NCI-H1105 treated with DMSO at 0.1 percent for 48 hours (cell line): Measurements from ENCODE around the gene GPATCH1.
"Not testable (repeated sequence)": the region's sequence is repeated elsewhere in the genome, so short reads cannot be mapped to it uniquely, and the experiment has no call there.

ENCODE experiments used
- DNase-seq: peaks from one replicate; lab custom pipeline; 2025; lab: John Stamatoyannopoulos, UW

Gene GPATCH1, protein sequence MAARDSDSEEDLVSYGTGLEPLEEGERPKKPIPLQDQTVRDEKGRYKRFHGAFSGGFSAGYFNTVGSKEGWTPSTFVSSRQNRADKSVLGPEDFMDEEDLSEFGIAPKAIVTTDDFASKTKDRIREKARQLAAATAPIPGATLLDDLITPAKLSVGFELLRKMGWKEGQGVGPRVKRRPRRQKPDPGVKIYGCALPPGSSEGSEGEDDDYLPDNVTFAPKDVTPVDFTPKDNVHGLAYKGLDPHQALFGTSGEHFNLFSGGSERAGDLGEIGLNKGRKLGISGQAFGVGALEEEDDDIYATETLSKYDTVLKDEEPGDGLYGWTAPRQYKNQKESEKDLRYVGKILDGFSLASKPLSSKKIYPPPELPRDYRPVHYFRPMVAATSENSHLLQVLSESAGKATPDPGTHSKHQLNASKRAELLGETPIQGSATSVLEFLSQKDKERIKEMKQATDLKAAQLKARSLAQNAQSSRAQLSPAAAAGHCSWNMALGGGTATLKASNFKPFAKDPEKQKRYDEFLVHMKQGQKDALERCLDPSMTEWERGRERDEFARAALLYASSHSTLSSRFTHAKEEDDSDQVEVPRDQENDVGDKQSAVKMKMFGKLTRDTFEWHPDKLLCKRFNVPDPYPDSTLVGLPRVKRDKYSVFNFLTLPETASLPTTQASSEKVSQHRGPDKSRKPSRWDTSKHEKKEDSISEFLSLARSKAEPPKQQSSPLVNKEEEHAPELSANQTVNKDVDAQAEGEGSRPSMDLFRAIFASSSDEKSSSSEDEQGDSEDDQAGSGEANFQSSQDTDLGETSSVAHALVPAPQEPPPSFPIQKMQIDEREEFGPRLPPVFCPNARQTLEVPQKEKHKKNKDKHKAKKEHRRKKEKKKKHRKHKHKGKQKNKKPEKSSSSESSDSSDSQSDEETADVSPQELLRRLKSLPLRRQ

DNA sequence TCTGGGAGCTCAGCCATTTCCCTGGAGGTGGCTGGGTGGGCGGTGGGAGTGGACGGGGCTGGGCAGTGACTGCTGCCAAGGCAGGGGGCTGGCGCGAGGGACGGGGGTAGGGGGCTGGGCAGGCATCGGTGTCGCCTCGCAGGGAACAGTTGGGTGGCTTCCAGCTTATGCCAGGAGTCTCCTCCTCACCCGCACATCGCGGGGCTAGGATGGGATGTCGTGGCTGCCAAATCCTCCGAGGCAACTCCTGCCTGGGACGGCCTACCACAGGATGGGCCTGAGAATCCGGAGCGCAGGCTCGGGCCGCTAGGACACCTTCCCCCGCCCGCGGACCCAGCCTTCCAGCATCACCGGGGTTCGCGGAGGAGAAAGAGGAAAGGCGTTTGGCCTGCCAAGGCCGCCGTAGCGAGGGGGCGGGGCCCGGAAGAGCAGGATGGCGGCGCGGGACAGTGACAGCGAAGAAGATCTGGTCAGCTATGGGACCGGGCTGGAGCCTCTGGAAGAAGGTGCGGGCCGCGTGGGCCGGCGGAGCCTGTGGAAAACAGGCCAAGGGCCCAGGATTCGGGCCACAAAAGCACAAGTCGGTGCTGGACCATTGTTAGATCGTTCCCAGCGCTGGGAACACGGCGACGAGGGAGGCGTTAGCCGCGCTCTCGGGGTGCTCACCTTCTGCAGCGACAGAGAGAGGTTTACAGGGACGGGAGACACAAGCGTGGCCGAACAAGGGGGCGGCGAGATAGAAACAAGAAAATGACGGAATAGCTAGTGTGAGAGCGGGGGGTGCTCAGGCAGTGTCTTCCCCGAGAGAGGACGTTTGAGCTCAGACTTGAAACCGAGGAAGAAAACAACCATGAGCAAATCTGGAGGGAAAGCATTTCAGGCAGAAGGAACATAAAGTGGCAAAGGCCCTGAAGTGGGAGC lies at the start of gene GPATCH1:
Gene GPATCH1 (plus strand): TSS at position 421 of the 921 bp plus-strand sequence. CDS start 13 bp downstream, at position 434.
- DNase-seq: peak; percentile 84

DNA sequence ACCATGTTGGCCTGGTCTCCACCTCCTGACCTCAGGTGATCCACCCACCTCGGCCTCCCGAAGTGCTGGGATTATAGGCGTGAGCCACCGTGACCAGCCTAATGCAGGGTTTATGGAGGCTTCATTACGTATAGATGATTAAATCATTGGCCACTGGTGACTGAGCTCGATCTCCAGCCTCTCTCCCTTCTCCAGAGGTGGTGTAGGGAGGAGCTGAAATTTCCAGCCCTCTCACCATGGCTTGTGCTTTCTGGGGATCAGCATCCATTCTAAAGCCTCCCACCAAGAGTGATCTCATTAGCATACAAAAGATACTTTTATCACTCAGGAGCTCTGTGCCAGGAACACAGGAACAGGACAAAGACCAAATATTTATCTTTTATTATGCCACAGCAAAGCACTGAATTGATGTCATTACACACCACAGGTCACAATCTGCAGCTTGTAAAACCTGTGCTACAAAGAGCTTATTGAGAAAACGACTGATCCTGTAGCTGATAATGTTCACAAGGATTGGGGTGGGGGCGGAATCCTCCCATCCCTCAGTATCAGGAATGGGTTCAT lies 48.7 kb upstream of the GPATCH1 start:
- DNase-seq: no peak

DNA sequence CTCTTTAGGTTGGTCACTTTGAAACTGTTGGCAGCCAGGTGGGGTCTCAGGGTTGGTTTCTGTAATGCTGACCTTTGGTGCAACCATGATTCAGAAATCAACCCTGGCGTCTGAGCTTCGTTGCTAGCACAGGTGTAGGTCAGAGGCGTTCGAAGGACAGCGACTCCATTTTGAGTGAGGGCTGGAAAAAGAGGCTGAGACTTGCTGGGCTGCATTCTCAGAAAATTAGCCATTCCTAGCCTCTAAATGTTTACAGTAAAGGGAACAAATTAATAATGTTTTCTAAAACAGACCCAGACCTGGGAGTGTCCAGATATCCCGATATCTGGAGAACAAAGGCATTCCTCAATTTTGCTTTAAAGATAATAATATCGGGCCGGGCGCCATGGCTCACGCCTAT lies 45.5 kb upstream of the GPATCH1 start:
- DNase-seq: no peak

DNA sequence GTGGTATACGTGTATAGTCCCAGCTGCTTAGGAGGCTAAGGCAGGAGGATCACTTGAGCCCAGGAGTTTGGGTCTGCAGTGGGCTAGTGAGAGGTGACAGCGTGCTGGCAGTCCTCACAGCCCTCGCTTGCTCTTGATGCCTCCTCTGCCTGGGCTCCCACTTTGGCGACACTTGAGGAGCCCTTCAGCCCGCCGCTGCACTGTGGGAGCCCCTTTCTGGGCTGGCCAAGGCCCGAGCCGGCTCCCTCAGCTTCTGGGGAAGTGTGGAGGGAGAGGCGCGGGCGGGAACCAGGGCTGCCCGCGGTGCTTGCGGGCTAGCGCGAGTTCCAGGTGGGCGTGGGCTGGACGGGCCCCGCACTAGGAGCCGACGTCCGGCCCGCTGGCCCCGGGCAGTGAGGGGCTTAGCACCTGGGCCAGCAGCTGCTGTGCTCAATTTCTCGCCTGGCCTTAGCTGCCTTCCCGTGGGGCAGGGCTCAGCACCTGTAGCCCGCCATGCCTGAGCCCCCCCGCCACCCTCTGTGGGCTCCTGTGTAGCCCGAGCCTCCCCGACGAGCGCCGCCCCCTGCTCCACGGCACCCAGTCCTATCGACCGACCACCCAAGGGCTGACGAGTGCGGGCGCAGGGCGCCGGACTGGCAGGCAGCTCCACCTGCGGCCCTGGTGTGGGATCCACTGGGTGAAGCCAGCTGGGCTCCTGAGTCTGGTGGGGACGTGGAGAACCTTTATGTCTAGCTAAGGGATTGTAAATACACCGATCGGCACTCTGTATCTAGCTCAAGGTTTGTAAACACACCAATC lies 44.4 kb upstream of the GPATCH1 start:
- not testable (repeated sequence) for DNase-seq

DNA sequence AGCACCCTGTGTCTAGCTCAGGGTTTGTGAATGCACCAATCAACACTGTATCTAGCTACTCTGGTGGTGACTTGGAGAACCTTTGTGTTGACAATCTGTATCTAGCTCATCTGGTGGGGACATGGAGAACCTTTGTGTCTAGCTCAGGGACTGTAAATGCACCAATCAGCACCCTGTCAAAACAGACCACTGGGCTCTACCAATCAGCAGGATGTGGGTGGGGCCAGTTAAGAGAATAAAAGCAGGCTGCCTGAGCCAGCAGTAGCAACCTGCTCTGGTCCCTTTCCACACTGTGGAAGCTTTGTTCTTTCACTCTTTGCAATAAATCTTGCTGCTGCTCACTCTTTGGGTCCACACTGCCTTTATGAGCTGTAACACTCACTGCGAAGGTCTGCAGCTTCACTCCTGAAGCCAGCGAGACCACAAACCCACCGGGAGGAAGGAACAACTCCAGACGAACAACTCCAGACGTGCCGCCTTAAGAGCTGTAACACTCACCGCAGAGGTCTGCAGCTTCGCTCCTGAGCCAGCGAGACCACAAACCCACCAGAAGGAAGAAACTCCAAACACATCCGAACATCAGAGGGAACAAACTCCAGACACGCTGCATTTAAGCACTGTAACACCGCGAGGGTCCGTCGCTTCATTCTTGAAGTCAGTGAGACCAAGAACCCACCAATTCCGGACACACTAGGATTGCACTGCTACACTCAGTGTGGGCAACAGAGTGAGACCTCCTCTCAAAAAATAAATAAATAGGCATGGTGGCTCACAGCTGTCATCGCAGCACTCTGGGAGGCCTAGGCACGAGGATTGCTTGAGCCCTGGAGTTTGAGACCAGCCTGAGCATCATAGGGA lies 43.6 kb upstream of the GPATCH1 start:
- not testable (repeated sequence) for DNase-seq

DNA sequence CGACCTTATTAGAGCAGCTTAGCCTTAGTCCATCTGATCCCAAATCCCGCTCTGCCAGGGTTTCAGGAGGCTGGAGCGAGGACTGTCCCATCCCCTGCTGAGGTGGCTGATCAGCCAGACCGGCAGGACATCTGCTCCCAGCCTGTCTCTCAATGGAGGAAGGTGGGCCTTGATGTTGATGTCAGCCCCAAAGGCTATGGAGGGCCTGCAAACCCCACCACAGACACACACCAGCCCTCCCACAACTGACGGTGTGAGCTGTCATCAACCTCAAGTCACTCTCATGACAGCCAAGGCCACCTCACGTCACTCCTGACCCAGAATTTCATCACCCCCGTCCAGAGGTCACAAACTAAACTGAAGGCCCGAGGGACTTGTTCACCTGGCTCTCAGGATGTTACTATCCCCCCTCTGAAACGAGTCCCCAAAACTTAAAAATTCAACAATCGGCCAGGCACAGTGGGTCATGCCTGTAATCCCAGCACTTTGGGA lies 41.8 kb upstream of the GPATCH1 start:
- no peak for DNase-seq

DNA sequence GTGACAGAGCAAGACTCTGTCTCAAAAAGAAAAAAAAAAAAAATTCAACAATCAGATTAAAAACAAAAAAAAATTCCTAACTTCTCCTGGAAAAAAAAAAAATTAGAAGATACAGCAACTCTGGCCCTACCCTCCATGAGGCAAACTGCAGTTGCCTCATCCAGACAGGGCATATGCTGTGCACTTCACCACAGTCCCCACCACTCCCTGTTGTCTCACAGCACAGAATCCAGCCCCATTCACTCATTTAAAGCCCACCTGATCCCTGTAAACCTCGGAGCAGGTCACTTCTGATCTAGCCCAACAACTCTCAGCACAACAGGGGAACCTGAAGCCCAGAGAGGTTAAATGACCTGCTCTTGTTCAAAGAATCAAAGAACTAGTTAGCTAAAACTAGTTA lies 41.2 kb upstream of the GPATCH1 start:
- DNase-seq: no peak

DNA sequence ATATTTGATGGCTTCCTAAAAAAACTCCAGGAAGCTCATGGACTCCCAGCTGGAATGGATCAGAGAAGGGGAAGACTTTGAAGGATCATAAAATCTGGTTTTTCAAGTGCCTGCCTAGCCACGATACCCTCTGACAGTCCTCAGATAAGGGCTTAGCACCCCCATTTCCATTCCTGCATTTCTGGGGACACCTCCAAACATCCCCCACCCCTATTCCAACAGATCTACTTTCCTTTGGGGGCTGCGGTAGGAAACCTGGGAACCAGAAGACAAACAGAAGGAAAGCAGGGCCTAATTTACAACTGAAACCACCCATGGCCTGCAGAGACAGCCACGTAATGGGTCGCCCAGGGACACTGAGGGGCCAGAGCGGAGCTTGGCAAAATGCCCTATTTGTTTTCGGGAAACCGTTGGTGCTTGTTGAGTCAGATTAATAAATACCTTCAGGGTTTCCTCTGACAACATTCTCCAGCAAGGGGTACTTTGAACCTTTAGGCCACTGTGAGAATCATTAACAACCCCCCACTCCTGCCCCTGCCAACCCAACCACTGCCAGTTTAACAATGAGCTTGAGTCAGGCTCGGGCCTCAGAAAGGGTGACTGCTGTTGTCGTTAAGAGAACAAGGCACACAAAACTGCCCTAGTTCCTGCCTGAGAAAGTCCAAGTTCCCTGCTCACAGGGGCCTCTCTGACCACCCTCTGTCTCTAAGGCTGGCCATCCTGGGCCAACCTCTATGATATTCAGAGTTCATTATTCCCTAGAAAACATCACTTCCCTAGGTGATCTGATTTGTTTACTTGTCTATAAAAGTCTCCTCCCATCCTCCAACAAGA lies 39.8 kb upstream of the GPATCH1 start:
- DNase-seq: no peak

DNA sequence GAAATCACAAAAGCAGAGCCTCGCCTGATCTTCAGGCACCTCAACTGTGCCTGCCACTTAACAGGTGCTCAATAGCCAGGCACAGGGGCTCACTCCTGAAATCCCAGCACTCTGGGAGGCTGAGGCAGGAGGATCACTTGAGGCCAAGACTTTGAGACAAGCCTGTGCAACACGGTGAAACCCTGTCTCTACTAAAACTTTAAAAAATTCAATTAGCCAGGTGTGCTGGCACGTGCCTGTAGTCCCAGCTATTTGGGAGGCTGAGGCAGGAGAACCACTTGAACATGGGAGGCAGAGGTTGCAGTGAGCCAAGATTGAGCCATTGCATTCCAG lies 39.2 kb upstream of the GPATCH1 start:
- DNase-seq: not testable (repeated sequence)

DNA sequence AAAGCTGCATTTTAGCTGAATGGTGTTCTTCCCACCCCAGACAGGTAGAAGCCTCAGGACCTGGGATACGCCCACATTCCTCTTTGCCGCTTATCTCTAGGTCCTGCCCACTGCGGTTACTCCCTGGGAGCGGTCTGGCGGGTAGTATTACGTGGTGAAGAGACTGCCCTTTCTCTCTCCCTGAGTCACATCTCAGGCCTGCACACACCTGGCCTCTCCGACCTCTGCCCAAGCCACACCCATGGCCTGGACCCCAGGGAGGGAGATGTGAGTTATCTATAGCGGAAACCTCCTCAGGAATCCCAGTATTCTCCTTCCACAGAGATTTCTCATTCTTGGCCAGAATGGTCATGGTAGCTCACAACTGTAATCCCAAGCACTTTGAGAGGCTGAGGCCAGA lies 33.6 kb upstream of the GPATCH1 start:
- DNase-seq: no peak

DNA sequence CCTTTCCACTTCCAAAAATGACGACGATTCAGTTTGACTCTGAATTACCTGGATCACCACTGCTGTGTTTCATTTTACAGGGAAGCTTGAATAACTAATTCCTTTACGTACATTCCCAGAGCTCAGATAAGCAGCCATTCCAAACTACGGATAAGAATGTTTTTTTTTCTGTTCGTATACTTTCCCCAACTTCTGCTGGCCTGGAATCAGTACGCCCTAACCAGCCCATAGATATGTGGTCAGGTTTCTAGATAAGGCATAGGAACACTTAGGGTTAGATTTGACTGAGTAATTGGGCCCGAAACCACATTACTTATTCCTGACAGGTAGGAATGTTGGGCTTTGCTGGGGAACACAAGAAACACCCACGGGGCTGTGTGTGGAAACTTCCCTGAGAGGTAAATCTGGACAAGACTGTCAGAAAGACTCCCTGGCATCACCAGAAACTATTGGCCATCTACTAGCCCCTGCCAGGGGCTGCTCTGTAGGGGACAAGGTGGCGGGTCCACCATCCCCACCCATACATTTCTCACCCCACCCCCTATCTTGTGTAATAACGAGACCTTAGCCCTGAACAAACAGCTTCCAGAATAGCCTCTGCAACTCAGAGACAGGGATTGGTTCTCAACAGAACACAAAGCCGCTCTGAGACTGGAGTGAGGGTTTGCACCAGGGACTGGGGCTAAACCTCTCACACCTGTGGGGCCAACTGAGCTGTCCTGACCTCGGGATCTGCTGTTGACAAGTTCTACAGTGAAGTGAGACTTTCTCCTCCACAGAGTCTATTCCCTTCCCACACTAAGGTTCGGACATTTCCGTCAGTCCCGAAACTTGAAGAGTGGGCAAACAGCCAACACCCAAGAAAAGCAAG lies 31.9 kb upstream of the GPATCH1 start:
- DNase-seq: no peak

DNA sequence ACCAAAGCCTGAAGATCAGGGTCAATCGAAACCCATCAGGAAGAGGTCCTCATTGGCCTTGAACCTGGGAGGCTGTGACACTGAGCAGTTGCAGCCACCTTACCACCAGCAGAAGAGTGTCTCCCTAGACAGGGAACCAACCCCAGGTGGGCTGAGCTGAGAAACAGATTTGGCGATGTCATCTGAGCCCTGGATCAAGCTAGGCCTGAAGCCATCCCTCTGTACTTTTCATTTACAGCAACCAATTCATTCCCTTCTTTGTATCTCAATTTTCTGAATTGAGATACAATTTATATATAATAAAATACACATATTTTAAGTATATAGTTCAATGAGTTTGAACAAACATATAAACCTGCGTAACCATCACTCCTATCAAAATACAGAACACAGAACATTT lies 30.9 kb upstream of the GPATCH1 start:
- DNase-seq: no peak

DNA sequence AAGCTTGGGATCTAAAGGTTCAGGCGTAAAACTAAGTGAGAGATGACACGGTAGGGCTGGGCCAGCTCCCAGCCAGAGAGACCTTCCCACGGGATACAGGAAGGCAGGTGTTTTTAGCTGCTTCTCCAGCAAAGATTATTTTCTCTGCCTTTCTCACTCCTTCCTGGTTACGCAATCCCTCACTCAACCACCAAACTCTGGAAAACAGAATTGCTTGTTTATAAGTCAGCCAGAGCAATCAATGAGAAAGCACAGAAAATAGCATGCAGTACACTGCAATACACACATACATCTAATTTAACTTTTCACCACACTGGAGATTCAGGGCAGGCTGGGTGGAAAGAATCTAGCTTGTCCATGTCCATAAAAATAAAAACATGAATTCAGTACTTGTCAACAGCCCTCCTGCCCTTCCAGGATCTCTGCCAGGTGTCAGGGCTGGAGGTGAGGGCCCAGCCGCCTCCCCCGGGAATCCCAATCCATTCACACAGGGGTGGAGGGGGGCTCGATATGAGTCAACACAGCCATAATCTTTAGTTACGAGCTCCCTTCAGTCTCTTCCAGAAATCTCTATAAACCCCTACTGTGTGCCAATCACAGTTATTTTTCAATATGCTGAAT lies 28.5 kb upstream of the GPATCH1 start:
- peak; percentile 35 for DNase-seq

DNA sequence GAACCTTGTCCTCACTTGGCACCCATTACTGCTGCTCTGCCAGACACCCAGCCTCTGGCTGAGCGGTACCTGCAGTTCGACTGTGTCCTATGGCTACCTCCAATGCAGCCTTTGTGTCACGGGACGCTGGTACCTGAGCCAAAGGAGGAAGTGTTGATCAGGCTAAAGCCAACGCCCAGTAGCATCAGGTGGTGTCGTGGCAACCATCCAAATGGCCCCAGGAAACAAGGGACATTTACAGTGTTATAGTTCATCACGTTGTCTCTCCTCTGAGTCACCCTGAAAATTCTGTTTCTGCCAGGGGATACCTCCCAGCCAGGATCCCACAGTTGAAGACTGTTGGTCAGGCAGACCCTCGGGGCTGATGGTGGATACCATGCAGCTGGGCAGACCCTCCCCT lies 26.4 kb upstream of the GPATCH1 start:
- no peak for DNase-seq

DNA sequence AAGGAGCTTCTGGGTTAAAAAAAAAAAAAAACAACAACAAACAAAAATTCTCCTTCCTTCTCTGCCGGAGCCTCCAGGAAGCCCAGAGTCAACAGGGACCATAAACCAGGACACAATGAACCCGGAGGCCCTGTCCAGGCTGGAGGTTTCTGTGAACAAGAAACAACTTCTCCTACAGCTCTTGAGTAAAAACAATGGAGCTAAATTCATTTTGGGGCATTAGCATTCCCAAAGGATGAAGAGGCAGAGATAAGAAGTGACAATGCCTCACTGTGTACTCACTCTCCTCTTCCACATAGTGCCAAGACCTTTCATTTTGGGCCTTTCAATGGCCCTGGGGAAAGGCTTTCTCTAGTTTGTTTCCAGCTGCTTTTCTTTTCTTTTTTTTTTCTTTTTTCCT lies 25.3 kb upstream of the GPATCH1 start:
- no peak for DNase-seq

DNA sequence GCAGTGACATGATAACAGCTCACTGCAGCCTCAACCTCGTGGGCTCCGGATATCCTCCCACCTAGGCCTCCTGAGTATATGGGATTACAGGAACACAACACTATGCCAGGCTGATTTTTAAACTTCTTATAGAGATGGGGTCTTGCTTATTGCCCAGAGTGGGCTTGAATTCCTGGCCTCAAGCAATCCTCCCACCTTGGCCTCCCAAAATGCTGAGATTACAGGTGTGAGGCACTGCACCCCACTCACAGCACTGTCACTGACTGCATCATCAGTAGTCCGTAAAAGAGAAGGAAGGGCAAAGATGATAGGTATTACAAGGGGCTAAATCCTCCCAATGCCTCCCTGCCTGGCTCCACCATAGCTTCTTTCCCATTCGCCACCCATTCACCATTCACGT lies 20.4 kb upstream of the GPATCH1 start:
- no peak for DNase-seq

DNA sequence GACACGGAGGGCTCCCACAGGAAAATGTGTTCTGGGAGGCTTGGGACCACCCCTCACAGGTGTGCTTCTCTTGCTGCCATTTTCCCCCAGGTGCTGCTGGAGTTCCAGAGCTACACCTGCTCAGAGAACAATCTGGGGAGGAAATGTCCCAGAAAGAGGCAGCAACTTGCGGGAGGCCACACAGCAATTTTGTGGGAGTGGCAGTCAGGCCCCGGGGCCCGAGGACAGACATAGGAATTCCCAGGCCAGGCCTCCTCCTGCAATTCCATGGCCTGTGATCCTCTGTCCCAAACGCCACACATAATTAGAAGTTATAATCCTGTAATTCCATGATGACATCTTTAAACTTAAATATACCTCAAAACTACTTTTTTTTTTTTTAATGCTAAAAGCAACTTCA lies 18.1 kb upstream of the GPATCH1 start:
- DNase-seq: no peak
